Muscle layer of duodenum (tissue), 2 donors: Measurements from ENCODE around the gene SDSL.

ENCODE experiments used
- H3K27ac ChIP-seq: one replicate; pipeline ENCODE4 v1.7.0; 2013; ENCODE audit warnings: mild to moderate bottlenecking, low read length
- H3K27me3 ChIP-seq: one replicate; pipeline ENCODE4 v1.7.0; 2013; ENCODE audit warnings: low read depth, mild to moderate bottlenecking, control low read depth, low read length
- H3K36me3 ChIP-seq, 2 donors: one replicate each; pipeline ENCODE4 v1.7.0; 2013; ENCODE audit warnings: low read length in 2 of 2, control low read depth in 1 of 2, mild to moderate bottlenecking in 1 of 2; ENCODE audit not compliant: insufficient read depth in 2 of 2, control insufficient read depth in 1 of 2
- H3K4me1 ChIP-seq, 2 donors: one replicate each; pipeline ENCODE4 v1.7.0; 2013; ENCODE audit warnings: low read length in 2 of 2, mild to moderate bottlenecking in 2 of 2, control low read depth in 1 of 2, moderate library complexity in 1 of 2; ENCODE audit not compliant: insufficient read depth in 2 of 2, control insufficient read depth in 1 of 2
- H3K4me3 ChIP-seq, 2 donors: one replicate each; pipeline ENCODE4 v1.7.0; 2013; ENCODE audit warnings: low read length in 2 of 2, low read depth in 1 of 2, mild to moderate bottlenecking in 1 of 2
- H3K9me3 ChIP-seq, 2 donors: one replicate each; pipeline ENCODE4 v1.7.0; 2013; ENCODE audit warnings: low read length in 2 of 2, control low read depth in 1 of 2, mild to moderate bottlenecking in 1 of 2; ENCODE audit not compliant: control insufficient read depth in 1 of 2
- donor health status: healthy.

Gene SDSL

DNA sequence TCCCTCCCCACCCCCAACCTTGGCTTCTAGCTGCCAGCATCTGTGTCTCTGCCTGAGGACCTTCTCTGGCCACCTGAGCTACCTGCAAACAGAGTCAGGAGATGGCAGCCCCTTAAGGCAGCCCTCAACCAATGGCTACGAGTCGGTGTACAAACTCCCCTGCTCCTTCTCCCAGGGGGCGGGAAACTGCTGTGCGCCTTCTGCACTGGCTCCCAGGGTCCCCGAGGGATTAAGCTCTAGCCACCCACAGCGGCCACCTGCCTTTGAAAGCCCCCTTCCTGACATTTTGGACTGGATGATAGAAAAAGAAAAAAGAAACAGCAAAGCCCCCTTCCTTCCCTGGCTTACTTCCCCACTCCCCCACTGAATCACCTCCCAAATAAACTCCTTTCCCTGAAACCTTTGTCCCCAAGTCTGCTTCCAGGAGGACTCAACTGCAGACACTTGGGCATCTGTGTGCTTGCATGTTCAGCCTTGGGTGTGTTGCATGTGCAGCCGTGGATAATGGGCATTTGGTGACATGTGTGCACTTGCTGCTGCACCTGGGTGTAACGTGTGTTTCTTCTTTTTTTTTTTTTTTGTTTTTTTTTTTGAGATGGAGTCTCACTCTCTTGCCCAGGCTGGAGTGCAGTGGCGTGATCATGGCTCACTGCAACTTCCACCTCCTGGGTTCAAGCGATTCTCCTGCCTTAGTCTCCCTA, 24.5 kb upstream of the SDSL start:
- Histone ChIP-seq H3K36me3 (no peaks in the 10 kb centered on the region), H3K27me3 (no peaks in the 10 kb centered on the region), H3K4me3 (no peak overlapping the region), H3K27ac (no peak overlapping the region), H3K9me3 (no peaks in the 10 kb centered on the region), H3K4me1 (no peaks in the 10 kb centered on the region)

DNA sequence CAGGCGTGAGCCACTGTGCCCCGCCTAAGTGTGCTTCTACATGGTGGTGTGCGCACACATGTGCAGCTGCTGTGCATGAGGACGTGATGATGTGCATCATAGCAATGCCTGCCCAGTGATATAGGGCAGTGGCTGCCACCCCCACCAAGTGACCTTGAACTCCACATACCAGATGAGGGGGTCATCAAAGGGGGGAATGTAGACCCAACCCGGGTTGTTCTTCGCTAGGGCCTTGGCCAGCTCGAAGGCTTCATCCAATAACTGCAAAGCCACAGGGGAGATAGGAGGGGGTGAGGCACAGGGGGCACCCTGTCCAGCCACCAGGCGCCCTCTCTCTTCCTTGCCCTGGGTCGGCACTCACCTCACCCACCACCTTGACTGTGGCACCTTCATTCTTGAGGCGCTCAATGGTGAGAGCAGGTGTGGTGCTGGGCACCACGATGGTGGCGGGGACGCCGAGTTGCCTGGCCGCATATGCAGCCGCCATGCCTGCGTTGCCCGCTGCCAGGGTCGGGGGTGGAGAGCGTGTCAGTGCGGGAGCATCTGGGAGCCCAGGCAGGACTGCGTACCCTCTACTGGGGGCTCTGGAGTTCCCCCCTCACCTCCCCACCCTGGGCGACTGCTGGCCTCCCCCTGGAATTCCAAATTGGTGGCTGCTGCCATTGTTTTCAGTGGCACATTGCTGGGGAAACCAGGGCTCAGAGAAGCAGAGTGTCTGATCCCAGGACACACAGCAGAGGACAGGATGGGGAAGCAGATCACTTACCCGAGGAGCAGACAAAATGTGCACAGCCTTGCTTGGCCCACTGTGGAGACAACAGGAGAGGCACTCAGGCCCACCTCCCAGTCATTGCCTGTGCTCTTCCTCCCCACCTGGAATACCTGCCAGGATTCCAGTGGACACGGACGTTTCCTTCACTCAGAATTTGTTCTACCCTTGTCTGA, 23.6 kb upstream of the SDSL start:
- H3K36me3 ChIP-seq, result no peaks in the 10 kb centered on the region
- H3K27ac ChIP-seq, result no peak overlapping the region
- no peak overlapping the region for H3K4me3 ChIP-seq
- H3K9me3 ChIP-seq, result no peaks in the 10 kb centered on the region
- H3K4me1 ChIP-seq, result no peaks in the 10 kb centered on the region
- no peaks in the 10 kb centered on the region for H3K27me3 ChIP-seq

DNA sequence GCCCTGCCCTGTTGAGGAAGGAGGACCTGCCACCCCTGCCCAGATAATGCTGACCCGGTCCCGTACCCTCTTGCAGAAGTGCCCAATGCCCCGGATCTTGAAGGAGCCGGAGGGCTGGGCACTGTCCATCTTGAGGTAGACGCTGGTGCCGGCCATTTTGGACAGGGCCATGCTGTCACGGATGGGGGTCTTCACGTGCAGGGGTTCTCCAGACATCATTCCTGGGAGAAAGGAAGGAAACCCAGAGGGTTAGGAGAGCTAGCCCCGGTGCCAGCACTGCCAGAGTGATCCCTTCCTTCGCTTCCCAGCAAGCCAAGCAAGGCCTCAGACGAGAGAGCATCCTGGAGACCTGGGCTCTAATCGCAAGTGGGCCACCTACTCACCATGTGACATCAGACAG, 22.7 kb upstream of the SDSL start:
- Histone ChIP-seq H3K4me3 (no peak overlapping the region), H3K27me3 (no peaks in the 10 kb centered on the region), H3K36me3 (no peaks in the 10 kb centered on the region), H3K27ac (no peak overlapping the region), H3K9me3 (no peaks in the 10 kb centered on the region), H3K4me1 (no peaks in the 10 kb centered on the region)

- Histone ChIP-seq H3K4me1 (no peaks in the 10 kb centered on the region), H3K36me3 (no peaks in the 10 kb centered on the region), H3K27me3 (no peaks in the 10 kb centered on the region), H3K27ac (no peak overlapping the region), H3K9me3 (no peaks in the 10 kb centered on the region), H3K4me3 (no peak overlapping the region)
These were observed 21.8 kb upstream of the SDSL start for GRCh38 chr12:113400362-113400761.

GRCh38 chr12:113401066-113402000, 20.8 kb upstream of the SDSL start:
- Histone ChIP-seq H3K27ac (no peak overlapping the region), H3K27me3 (no peaks in the 10 kb centered on the region), H3K4me1 (no peaks in the 10 kb centered on the region)

GRCh38 chr12:113402586-113403260, 19.5 kb upstream of the SDSL start:
- Histone ChIP-seq H3K27me3 (no peaks in the 10 kb centered on the region), H3K9me3 (no peaks in the 10 kb centered on the region), H3K4me1 (no peaks in the 10 kb centered on the region), H3K36me3 (no peaks in the 10 kb centered on the region), H3K4me3 (no peak overlapping the region), H3K27ac (no peak overlapping the region)

More at GRCh38 chr12:113401066-113402000, 20.8 kb upstream of the SDSL start:
- Histone ChIP-seq H3K36me3 (no peaks in the 10 kb centered on the region), H3K4me3 (no peak overlapping the region), H3K9me3 (no peaks in the 10 kb centered on the region)

DNA sequence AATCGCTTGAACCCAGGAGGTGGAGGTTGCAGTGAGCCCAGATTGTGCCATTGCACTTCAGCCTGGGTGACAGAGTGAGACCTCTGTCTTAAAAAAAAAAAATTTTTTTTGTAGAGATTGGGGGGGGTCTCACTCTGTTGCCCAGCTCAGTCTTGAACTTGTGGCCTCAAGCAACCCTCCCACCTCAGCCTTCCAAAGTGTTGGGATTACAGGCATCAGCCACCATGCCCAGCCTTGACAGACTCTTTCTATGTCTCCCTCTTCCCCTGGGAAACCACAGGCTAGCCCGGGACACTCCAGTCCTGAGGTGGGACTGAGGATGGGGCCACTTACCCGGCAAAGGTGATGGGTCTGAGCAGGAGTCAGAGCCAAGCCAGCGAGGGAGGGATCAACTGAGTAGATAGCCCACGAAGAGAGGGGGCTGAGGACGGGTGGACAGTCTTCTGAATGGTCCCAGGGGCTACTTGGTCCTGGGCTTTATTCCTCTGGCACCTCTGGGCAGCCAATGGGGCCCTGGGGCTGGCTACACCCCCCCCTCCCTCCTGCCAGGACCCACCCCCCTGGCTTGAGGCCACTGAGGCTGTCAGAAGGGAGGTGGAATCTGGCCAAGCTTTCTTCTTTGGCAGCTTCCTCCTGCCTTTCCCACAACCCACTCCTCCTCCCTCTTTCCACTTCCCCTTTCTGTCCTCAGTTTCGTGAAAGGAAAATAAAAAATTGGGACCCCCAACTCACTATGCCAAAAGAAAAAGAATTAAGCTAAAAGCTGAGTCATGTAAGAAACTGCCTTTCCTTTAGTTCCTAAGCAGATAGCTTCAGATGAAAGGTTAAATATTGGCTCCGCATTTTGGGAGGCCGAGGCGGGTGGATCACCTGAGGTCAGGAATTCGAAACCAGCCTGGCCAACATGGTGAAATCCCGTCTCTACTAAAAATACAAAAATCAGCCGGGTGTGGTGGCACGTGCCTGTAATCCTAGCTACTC, 18.5 kb upstream of the SDSL start, which contains the start of gene SDS:
SDS (minus strand) TSS at position 453 of the 981 bp plus-strand sequence. CDS start 4,179 bp downstream, outside the sequence.
- no peak within 1 kb of the TSS for H3K4me3 ChIP-seq
- no peak within 1 kb of the TSS for H3K27ac ChIP-seq
- H3K27me3 ChIP-seq, result no peaks in the 10 kb centered on the region
- H3K9me3 ChIP-seq, result no peaks in the 10 kb centered on the region
- no peaks in the 10 kb centered on the region for H3K4me1 ChIP-seq
- H3K36me3 ChIP-seq, result no peaks in the 10 kb centered on the region

DNA sequence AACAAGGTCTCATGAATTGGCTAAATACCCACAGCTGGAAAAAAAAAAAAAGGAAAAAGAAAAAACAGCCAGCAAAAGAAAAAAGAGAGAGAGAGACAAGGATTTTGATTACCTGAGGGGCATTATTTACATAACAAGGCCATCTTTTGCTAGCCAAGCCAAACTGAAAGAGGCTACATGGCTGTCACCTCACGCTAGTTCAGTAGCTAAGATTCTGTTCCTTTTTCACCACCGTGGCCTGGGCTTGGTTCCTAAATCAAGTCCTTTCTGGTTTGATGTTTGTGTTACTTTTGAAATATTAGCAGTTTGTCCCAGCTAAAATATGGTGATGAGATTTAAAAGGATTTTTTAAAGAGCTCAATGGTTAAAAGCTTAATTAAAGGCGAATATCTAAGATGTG, 16.5 kb upstream of the SDSL start:
- Histone ChIP-seq H3K27me3 (peaks cover 6% of the 10 kb centered on the region), H3K9me3 (no peaks in the 10 kb centered on the region), H3K27ac (no peak overlapping the region), H3K4me3 (no peak overlapping the region), H3K36me3 (no peaks in the 10 kb centered on the region), H3K4me1 (no peaks in the 10 kb centered on the region)

- Histone ChIP-seq H3K27ac (no peak overlapping the region), H3K9me3 (no peaks in the 10 kb centered on the region)
These were observed 14.1 kb upstream of the SDSL start for GRCh38 chr12:113407931-113408600.

More at GRCh38 chr12:113407931-113408600, 14.1 kb upstream of the SDSL start:
- peaks cover 6% of the 10 kb centered on the region for H3K27me3 ChIP-seq
- no peaks in the 10 kb centered on the region for H3K4me1 ChIP-seq
- no peaks in the 10 kb centered on the region for H3K36me3 ChIP-seq
- no peak overlapping the region for H3K4me3 ChIP-seq
